H1 (cell line): ENCODE results near the gene NCOA5. TPM values are rescaled to one million over a fixed set of nuclear protein-coding genes. Genes with fewer than 3 reads are reported as not detected.

Source experiments
- BCL11A ChIP-seq, 2 experiments: IDR thresholded peaks; one replicate each; pipeline ENCODE4 v1.6.1; 2011; ENCODE audit warnings: low read depth in 2 of 2, low read length in 2 of 2, mild to moderate bottlenecking in 2 of 2
- BRCA1 ChIP-seq: IDR thresholded peaks from 2 replicates; pipeline ENCODE4 v1.6.1; 2012; ENCODE audit warnings: low read depth, low read length, improper control_type of control experiment
- CEBPB ChIP-seq: IDR thresholded peaks from 2 replicates; pipeline ENCODE4 v1.6.1; 2012; ENCODE audit warnings: low read depth, low read length
- CHD1 ChIP-seq: IDR thresholded peaks from 2 replicates; pipeline ENCODE4 v1.6.1; 2012; ENCODE audit warnings: low read depth, low read length, improper control_type of control experiment
- CTBP2 ChIP-seq: IDR thresholded peaks from 2 replicates; pipeline ENCODE4 v1.7.0; 2011; ENCODE audit warnings: borderline replicate concordance, mild to moderate bottlenecking, moderate library complexity, mixed read lengths, low read length; ENCODE audit not compliant: insufficient read depth, insufficient read length
- EZH2 ChIP-seq: fragments of 200-600 bp; sonication (generic); IDR thresholded peaks from 2 replicates; pipeline ENCODE4 v1.7.1; 2012; ENCODE audit warnings: low read depth, mild to moderate bottlenecking, moderate library complexity, low read length, inconsistent platforms; ENCODE audit not compliant: severe bottlenecking
- FOSL1 ChIP-seq: IDR thresholded peaks from 2 replicates; pipeline ENCODE4 v1.6.1; 2011; ENCODE audit warnings: mild to moderate bottlenecking, low read depth, low read length, moderate library complexity; ENCODE audit not compliant: insufficient read depth
- HDAC2 ChIP-seq, 2 experiments: fragments of 300-600 bp in 1 of 2; sonication (generic) in 1 of 2; IDR thresholded peaks; 2 replicates each; pipeline ENCODE4 v1.6.1; 2011 to 2012; ENCODE audit warnings: low read depth in 2 of 2, low read length in 2 of 2, mild to moderate bottlenecking in 2 of 2, moderate library complexity in 2 of 2, borderline replicate concordance in 1 of 2, inconsistent platforms in 1 of 2
- KDM4A ChIP-seq: IDR thresholded peaks from one replicate; pipeline ENCODE4 v1.7.1; 2012; ENCODE audit warnings: low read depth, mild to moderate bottlenecking, moderate library complexity, low read length, inconsistent platforms; ENCODE audit not compliant: severe bottlenecking
- KDM5A ChIP-seq: fragments of 200-600 bp; IDR thresholded peaks from 2 replicates; pipeline ENCODE4 v1.7.1; 2012; ENCODE audit warnings: mild to moderate bottlenecking, low read length, inconsistent platforms, mixed read lengths
- NRF1 ChIP-seq: IDR thresholded peaks from 2 replicates; pipeline ENCODE4 v1.6.1; 2011; ENCODE audit warnings: mild to moderate bottlenecking, low read depth, low read length, improper control_type of control experiment
- POLR2A ChIP-seq, 2 experiments: IDR thresholded peaks; 1 replicate in 1 of 2; 2 replicates in 1 of 2; pipeline ENCODE4 v1.6.1; 2011; ENCODE audit warnings: low read depth in 2 of 2, low read length in 2 of 2, mild to moderate bottlenecking in 2 of 2; ENCODE audit errors: control extremely low read depth in 1 of 2
- RAD21 ChIP-seq, 2 experiments: IDR thresholded peaks in 1 of 2; conservative IDR thresholded peaks in 1 of 2; 2 replicates each; pipeline ENCODE4 v1.6.1; 2011; ENCODE audit warnings: low read depth in 2 of 2, low read length in 2 of 2, improper control_type of control experiment in 1 of 2, inconsistent platforms in 1 of 2, mild to moderate bottlenecking in 1 of 2, moderate library complexity in 1 of 2
- RFX5 ChIP-seq: IDR thresholded peaks from 2 replicates; pipeline ENCODE4 v1.6.1; 2011; ENCODE audit warnings: low read depth, low read length, improper control_type of control experiment, borderline replicate concordance
- RXRA ChIP-seq: IDR thresholded peaks from 2 replicates; pipeline ENCODE4 v1.6.1; 2011; ENCODE audit warnings: low read depth, mild to moderate bottlenecking, low read length, moderate library complexity; ENCODE audit not compliant: insufficient read depth
- SIRT6 ChIP-seq: IDR thresholded peaks from one replicate; pipeline ENCODE4 v1.7.1; 2012; ENCODE audit warnings: low read length, inconsistent platforms
- SIX5 ChIP-seq: IDR thresholded peaks from 2 replicates; pipeline ENCODE4 v1.6.1; 2011; ENCODE audit warnings: mild to moderate bottlenecking, low read depth, low read length
- SP2 ChIP-seq: IDR thresholded peaks from 2 replicates; pipeline ENCODE4 v1.6.1; 2012; ENCODE audit warnings: mild to moderate bottlenecking, low read length, inconsistent platforms
- SRF ChIP-seq: IDR thresholded peaks from 2 replicates; pipeline ENCODE4 v1.6.1; 2011; ENCODE audit warnings: mild to moderate bottlenecking, low read depth, low read length, moderate library complexity
- SUZ12 ChIP-seq: fragments of 200-600 bp; sonication (generic); IDR thresholded peaks from 2 replicates; pipeline ENCODE4 v1.6.1; 2012; ENCODE audit warnings: mild to moderate bottlenecking, inconsistent platforms, low read length, moderate library complexity, mixed read lengths
- TAF1 ChIP-seq: IDR thresholded peaks from 2 replicates; pipeline ENCODE4 v1.6.1; 2011; ENCODE audit warnings: mild to moderate bottlenecking, low read depth, low read length
- TAF7 ChIP-seq: optimal IDR thresholded peaks from 2 replicates; pipeline ENCODE3; 2011; ENCODE audit warnings: low read depth, mild to moderate bottlenecking, inconsistent platforms, low read length, moderate library complexity, borderline replicate concordance
- TEAD4 ChIP-seq: IDR thresholded peaks from 2 replicates; pipeline ENCODE4 v1.6.1; 2012; ENCODE audit warnings: low read depth, low read length, inconsistent platforms, mixed read lengths
- USF2 ChIP-seq: IDR thresholded peaks from 2 replicates; pipeline ENCODE4 v1.6.1; 2011; ENCODE audit warnings: low read length, improper control_type of control experiment
- polyA plus RNA-seq, 7 experiments: library from polyadenylated mRNA; depleted of rRNA in 3 of 7; stranded (reverse) in 5 of 7; unstranded in 2 of 7; fragments of >200 nt in 5 of 7; fragments of 200-250 nt in 2 of 7; gene quantifications; 1 replicate in 5 of 7; 2 replicates in 1 of 7; 4 replicates in 1 of 7; pipeline versions ENCODE4 v1.2.1 to v1.2.3, GENCODE V29; 2011 to 2013; ENCODE audit warnings: missing spikeins in 2 of 7, mixed read lengths in 2 of 7
- total RNA-seq: library from RNA; stranded (reverse); fragmentation: NEBNext Ultra II Directional; extraction: Animal tissue kit (Norgen Biotek cat#: 25700); gene quantifications from 2 replicates; pipeline ENCODE4 v1.2.1, GENCODE V29; 2021

The NCOA5 gene
- total and polyA plus RNA-seq, 2 of the 8 experiments (the other 6 are each of a cell fraction or from before 2014, with no cell fraction given) = 20.4 to 29.0 TPM

- 0 out of 4 replicates have a peak, but pooled peaks of 1 of the 2 experiments have one; percentile 8 for TF ChIP-seq RAD21 (IDR thresholded peaks at IDR 0.05 in 1 of 2, conservative IDR thresholded peaks at IDR 0.05 in 1 of 2; ENCODE audit: low read depth in 2 of 2, low read length in 2 of 2)
- no peak for TF ChIP-seq CTBP2
- no peak for TF ChIP-seq RFX5
- peak; percentile 12 for TF ChIP-seq TAF7
- no peak for TF ChIP-seq USF2
- no peak for TF ChIP-seq FOSL1
- no peak for TF ChIP-seq POLR2A (IDR thresholded peaks at IDR 0.05; ENCODE audit: control extremely low read depth in 1 of 2, low read depth in 2 of 2, low read length in 2 of 2)
- no peak for TF ChIP-seq EZH2
- TF ChIP-seq RXRA = no peak
- no peak for TF ChIP-seq TAF1
- no peak for TF ChIP-seq KDM5A
- TF ChIP-seq BRCA1 = no peak
- no peak for TF ChIP-seq SIRT6
- TF ChIP-seq NRF1 = no peak
- TF ChIP-seq SIX5 = no peak
- no peak for TF ChIP-seq HDAC2 (IDR thresholded peaks at IDR 0.05; ENCODE audit: borderline replicate concordance in 1 of 2, low read depth in 2 of 2, low read length in 2 of 2)
- TF ChIP-seq CEBPB = no peak
- TF ChIP-seq KDM4A = peak; percentile 62
- TF ChIP-seq TEAD4 = peak; percentile 78; the same call in 1 of the 2 replicates
- no peak for TF ChIP-seq SP2
- no peak for TF ChIP-seq CHD1
- no peak for TF ChIP-seq BCL11A (IDR thresholded peaks at IDR 0.05; ENCODE audit: low read depth in 2 of 2, low read length in 2 of 2)
- TF ChIP-seq SUZ12 = peak; percentile 47
- TF ChIP-seq SRF = no peak
These were observed 58.0 kb downstream of the NCOA5 start (continued) for GRCh38 chr20:46031701-46032254.
